Stimulated activated CD4-positive, alpha-beta T cell treated with anti-CD3 and anti-CD28 coated beads, TNF-alpha, amount 100 ng/mL, for 48 hours (primary cell): ENCODE data around the gene NUP210.
A peak's percentile ranks its signal among the peaks of the same experiment; 100 is the strongest.
"Not testable (repeated sequence)": the region's sequence is repeated elsewhere in the genome, so short reads cannot be mapped to it uniquely, and the experiment has no call there.

Source experiments
- DNase-seq, 3 donors: peaks; one replicate each; pipeline ENCODE4 v3.0.0-alpha.2; 2020; ENCODE audit warnings: low read depth in 3 of 3

NUP210 gene

GRCh38 chr3:13420045-13420830 lies at the start of gene NUP210:
TSS of gene NUP210 (minus strand) at chr3:13420322. CDS start at chr3:13420226, 96 bp downstream.
- DNase-seq, result peak in 2 of 3 donors; percentile 39 to 66

GRCh38 chr3:13466781-13467180 lies 46.7 kb upstream of the NUP210 start:
- DNase-seq, result no peak

- DNase-seq, result no peak
Observed at GRCh38 chr3:13465236-13465873, 45.2 kb upstream of the NUP210 start.

GRCh38 chr3:13463618-13464400 lies 43.7 kb upstream of the NUP210 start:
- no peak for DNase-seq

GRCh38 chr3:13462822-13463221 lies 42.7 kb upstream of the NUP210 start:
- no peak for DNase-seq

GRCh38 chr3:13462125-13462629 lies 42.1 kb upstream of the NUP210 start:
- no peak for DNase-seq

GRCh38 chr3:13461169-13462124 lies 41.3 kb upstream of the NUP210 start:
- DNase-seq, result peak; percentile 63 to 73 (median 67)

GRCh38 chr3:13460341-13460736 lies 40.2 kb upstream of the NUP210 start:
- no peak for DNase-seq

- DNase-seq, result no peak
Observed at GRCh38 chr3:13459605-13460340, 39.7 kb upstream of the NUP210 start.

- DNase-seq, result no peak
Observed at GRCh38 chr3:13457593-13457992, 37.5 kb upstream of the NUP210 start.

- DNase-seq, result no peak
Observed at GRCh38 chr3:13455644-13456043, 35.5 kb upstream of the NUP210 start.

GRCh38 chr3:13452490-13453335 lies 32.6 kb upstream of the NUP210 start:
- peak in 1 of 3 donors; percentile 27 for DNase-seq

GRCh38 chr3:13451301-13451673 lies 31.2 kb upstream of the NUP210 start:
- no peak for DNase-seq

- not testable (repeated sequence) for DNase-seq
Observed at GRCh38 chr3:13442882-13443281, 22.8 kb upstream of the NUP210 start.

- DNase-seq, result no peak
Observed at GRCh38 chr3:13440204-13440817, 20.2 kb upstream of the NUP210 start.

- DNase-seq, result not testable (repeated sequence)
Observed at GRCh38 chr3:13436213-13436612, 16.1 kb upstream of the NUP210 start.

GRCh38 chr3:13433912-13434311 lies 13.8 kb upstream of the NUP210 start:
- no peak for DNase-seq

- no peak for DNase-seq
Observed at GRCh38 chr3:13432093-13432492, 12.0 kb upstream of the NUP210 start.

GRCh38 chr3:13430411-13430875 lies 10.3 kb upstream of the NUP210 start:
- not testable (repeated sequence) for DNase-seq
